K562 (cell line): ENCODE measurements around the gene RGS7. TPM values are rescaled to one million over a fixed set of nuclear protein-coding genes. Genes with fewer than 3 reads are reported as not detected.

Experiments
- ATAC-seq: fragments of 200-7000 bp; cut with Tn5 transposase; 3 replicates; pipeline ENCODE4 v1.9.1; 2020; ENCODE audit warnings: moderate library complexity
- BruUV-seq: library from RNA; stranded (reverse); fragments of 400-500 nt; replicated peaks from 2 replicates; lab custom pipeline; 2021; lab: Mats Ljungman, UMichigan
- CTCF ChIA-PET: fragments of 300-600 bp; formaldehyde crosslinking; extraction: SDS; loops from one replicate; lab custom pipeline; 2021; ENCODE audit warnings: low intra/inter-chr PET ratio; lab: Yijun Ruan, JAX
- POLR2A ChIA-PET: fragments of 300-600, 350-650 bp; sonication (Branson Sonifier 250); formaldehyde crosslinking; extraction: SDS; loops from one replicate; lab custom pipeline; 2021; ENCODE audit warnings: antibody characterized with exemption, inconsistent platforms; lab: Yijun Ruan, JAX
- DNase-seq, 4 experiments: peaks; one replicate each; pipeline versions ENCODE4 v3.0.0 to v3.0.0-alpha.2; 2011 to 2018; ENCODE audit warnings: low spot score in 3 of 4, mixed read lengths in 3 of 4; ENCODE audit errors: extremely low read depth in 1 of 4
- FAIRE-seq: peaks from 2 replicates; lab custom pipeline; 2011; peaks lifted over from hg19 to GRCh38; lab: Jason Lieb, UNC
- H2AFZ ChIP-seq: 2 replicates; pipeline ENCODE4 v1.6.0; 2011; ENCODE audit warnings: low read depth, low read length, control low read depth, inconsistent platforms
- H3K27ac ChIP-seq: fragments of 200-600 bp; 3 replicates; pipeline ENCODE4 v1.8.0; 2011; ENCODE audit warnings: low read depth, mild to moderate bottlenecking, control low read depth, inconsistent platforms, low read length, moderate library complexity, mixed read lengths; ENCODE audit errors: extremely low read depth
- H3K27me3 ChIP-seq, 2 experiments: fragments of 300-600 bp in 1 of 2; 2 replicates in 1 of 2; 3 replicates in 1 of 2; pipeline versions ENCODE4 v1.6.0 to v1.8.0; 2011; ENCODE audit warnings: inconsistent platforms in 2 of 2, low read length in 2 of 2, mild to moderate bottlenecking in 1 of 2, mixed read lengths in 1 of 2, moderate library complexity in 1 of 2; ENCODE audit not compliant: control insufficient read depth in 2 of 2, insufficient read depth in 2 of 2
- H3K36me3 ChIP-seq: fragments of 300-600 bp; 3 replicates; pipeline ENCODE4 v1.8.0; 2011; ENCODE audit warnings: mild to moderate bottlenecking, low read length, inconsistent platforms; ENCODE audit not compliant: control insufficient read depth, insufficient read depth
- H3K4me1 ChIP-seq, 2 experiments: fragments of 200-600 bp in 1 of 2; replicated peaks in 1 of 2; 2 replicates in 1 of 2; 3 replicates in 1 of 2; pipeline versions ENCODE4 v1.5.1 to v1.8.0; 2011; ENCODE audit warnings: inconsistent platforms in 2 of 2, low read length in 2 of 2, mild to moderate bottlenecking in 1 of 2, mixed read lengths in 1 of 2, moderate library complexity in 1 of 2; ENCODE audit not compliant: control insufficient read depth in 2 of 2, insufficient read depth in 2 of 2
- H3K4me2 ChIP-seq: 2 replicates; pipeline ENCODE4 v1.6.1; 2011; ENCODE audit warnings: low read length, control low read depth, inconsistent platforms, mixed read lengths; ENCODE audit not compliant: insufficient read depth
- H3K4me3 ChIP-seq: fragments of 200-600 bp; sonication (generic), shearing (Covaris generic); 2 replicates; pipeline ENCODE4 v1.5.1; 2016; ENCODE audit warnings: control low read depth, inconsistent platforms
- H3K79me2 ChIP-seq: fragments of 200-600 bp; 3 replicates; pipeline ENCODE4 v1.8.0; 2011; ENCODE audit warnings: low read length, inconsistent platforms; ENCODE audit not compliant: control insufficient read depth, insufficient read depth
- H3K9ac ChIP-seq, 2 experiments: 2 replicates each; pipeline versions ENCODE4 v1.6.0 to v1.6.1; 2011; ENCODE audit warnings: low read depth in 2 of 2, low read length in 2 of 2, control low read depth in 1 of 2, inconsistent platforms in 1 of 2, mild to moderate bottlenecking in 1 of 2, mixed read lengths in 1 of 2; ENCODE audit not compliant: insufficient read depth in 1 of 2
- H3K9me1 ChIP-seq: one replicate; pipeline ENCODE4 v1.6.0; 2011; ENCODE audit warnings: inconsistent platforms, mild to moderate bottlenecking, low read length, moderate library complexity; ENCODE audit not compliant: control insufficient read depth, insufficient read depth
- H3K9me3 ChIP-seq: replicated peaks from 2 replicates; pipeline ENCODE4 v1.5.1; 2011; ENCODE audit warnings: low read depth, low read length, inconsistent platforms; ENCODE audit not compliant: control insufficient read depth, insufficient read depth
- H4K20me1 ChIP-seq: replicated peaks from 2 replicates; pipeline ENCODE4 v1.6.1; 2011; ENCODE audit warnings: low read length, inconsistent platforms, mixed read lengths; ENCODE audit not compliant: control insufficient read depth, insufficient read depth
- ARNT ChIP-seq, 2 experiments: fragments of 450-650 bp; IDR thresholded peaks; 2 replicates each; pipeline ENCODE4 v1.6.1; 2016; ENCODE audit warnings: mild to moderate bottlenecking in 1 of 2
- FOXP1 ChIP-seq: sonication (generic); formaldehyde crosslinking; IDR thresholded peaks from 2 replicates; pipeline ENCODE4 v1.8.0; 2022; ENCODE audit warnings: mild to moderate bottlenecking, missing genetic modification reagents
- HIVEP1 ChIP-seq: fragments of 250-450 bp; sonication (Bioruptor Pico); IDR thresholded peaks from 2 replicates; pipeline ENCODE4 v1.4.0; 2020; ENCODE audit warnings: mild to moderate bottlenecking
- PCBP1 ChIP-seq: fragments of 200-400 bp; formaldehyde crosslinking; IDR thresholded peaks from 2 replicates; pipeline ENCODE4 v1.6.1; 2018; ENCODE audit warnings: mild to moderate bottlenecking, low read depth, low read length; ENCODE audit not compliant: poor library complexity, severe bottlenecking
- ZMIZ1 ChIP-seq, 2 experiments: fragments of 150-350 bp in 1 of 2; IDR thresholded peaks; 2 replicates each; pipeline ENCODE4 v1.6.1; 2012 to 2016; ENCODE audit warnings: low read depth in 2 of 2, low read length in 2 of 2, mild to moderate bottlenecking in 1 of 2, moderate library complexity in 1 of 2
- ZNF316 ChIP-seq: fragments of 450-650 bp; IDR thresholded peaks from 2 replicates; pipeline ENCODE4 v1.6.1; 2016
- WGBS: fragments of 100-300 bp; shearing (Covaris generic); methylation state at CpG from one replicate; pipeline ENCODE4 v1.1.6; 2016; ENCODE audit warnings: low coverage, mixed read lengths; ENCODE audit not compliant: insufficient coverage; ENCODE audit errors: missing lambda C conversion rate; 5-methylcytosine and 5-hydroxymethylcytosine counted together
- in situ Hi-C: fragments of 300-500 bp; cut with MboI; formaldehyde crosslinking; loops from 4 replicates; pipeline ENCODE4 v1.15.0; 2018; ENCODE audit warnings: inconsistent platforms, mixed read lengths
- intact Hi-C: fragments of 100-400 bp; cut with micrococcal nuclease; formaldehyde crosslinking; loops from 2 replicates; pipeline ENCODE4 v1.14.2; 2022
- polyA plus RNA-seq, 8 experiments: library from polyadenylated mRNA; depleted of rRNA in 4 of 8; stranded (reverse) in 5 of 8; unstranded in 3 of 8; fragments of >200 nt; fragmentation: Nextera tagmentation in 2 of 8; fragmentation: Illumina TruSeq in 1 of 8; extraction: Ambion mirVana in 2 of 8; extraction: Trizol in 1 of 8; gene quantifications; 2 replicates each; pipeline versions ENCODE4 v1.2.1 to v1.2.3, GENCODE V29; 2011 to 2014; ENCODE audit warnings: inconsistent platforms in 1 of 8, missing spikeins in 1 of 8
- total RNA-seq, 7 experiments: library from RNA; depleted of rRNA in 6 of 7; stranded (reverse); fragments of >200 nt in 6 of 7; fragmentation: Illumina TruSeq in 2 of 7; extraction: Trizol in 2 of 7; gene quantifications; 2 replicates each; pipeline versions ENCODE4 v1.2.1 to v1.2.3, GENCODE V29; 2011 to 2021; ENCODE audit warnings: low replicate concordance in 1 of 7

RGS7 gene
- total and polyA plus RNA-seq, 9 of the 15 experiments (the other 6 are each of a cell fraction or from before 2014, with no cell fraction given) = not detected

GRCh38 chr1:240878631-240879030, 478.4 kb downstream of the RGS7 start (continued):
- no peak for TF ChIP-seq ZMIZ1 (IDR thresholded peaks at IDR 0.05; ENCODE audit: low read depth in 2 of 2, low read length in 2 of 2)
- TF ChIP-seq ARNT (IDR thresholded peaks at IDR 0.05) = no peak
- no peak for TF ChIP-seq FOXP1
- TF ChIP-seq PCBP1 = no peak

GRCh38 chr1:240877605-240878004, 479.4 kb downstream of the RGS7 start:
- ChIA-PET CTCF (no interaction called here), POLR2A (no interaction called here)
- H4K20me1 ChIP-seq = no peaks in the 10 kb centered on the region
- H3K4me2 ChIP-seq = no peak overlapping the region
- H3K27me3 ChIP-seq = no peaks in the 10 kb centered on the region
- H3K36me3 ChIP-seq = no peaks in the 10 kb centered on the region
- intact Hi-C loops (no loop called here), in situ Hi-C loops (no loop called here)
- TF ChIP-seq ZNF316 (0 out of 2 replicates have a peak, but pooled peaks have one; percentile 3), HIVEP1 (CRISPR knock-in tag) (no peak)
- H3K9me3 ChIP-seq = no peaks in the 10 kb centered on the region
- WGBS = 4% methylated on average over 1 of the region's 1 CpG
- H3K4me1 ChIP-seq = no peaks in the 10 kb centered on the region
- no peak overlapping the region for H3K27ac ChIP-seq
- DNase-seq (no peak), ATAC-seq (no peak), FAIRE-seq (no peak)
- no peaks in the 10 kb centered on the region for H3K9me1 ChIP-seq
- no peaks in the 10 kb centered on the region for H3K79me2 ChIP-seq
- H3K4me3 ChIP-seq = no peak overlapping the region
- H3K9ac ChIP-seq = no peak overlapping the region
- H2AFZ ChIP-seq = no peak overlapping the region
- BruUV-seq = no TSS peak
